EL (cell line): ENCODE results near the gene NAV2.
A peak's percentile ranks its signal among the peaks of the same experiment; 100 is the strongest.
"Not testable (repeated sequence)": the region's sequence is repeated elsewhere in the genome, so short reads cannot be mapped to it uniquely, and the experiment has no call there.

ENCODE experiments used
- DNase-seq: peaks from one replicate; pipeline ENCODE4 v3.0.0-alpha.2; 2016

NAV2 gene

GRCh38 chr11:19871531-19871930, 158.9 kb downstream of the NAV2 start:
- no peak for DNase-seq

GRCh38 chr11:19872512-19873145, 160.0 kb downstream of the NAV2 start:
- DNase-seq = no peak

- DNase-seq = no peak
Observed at GRCh38 chr11:19873730-19874129, 161.1 kb downstream of the NAV2 start.

- DNase-seq = no peak
Observed at GRCh38 chr11:19874266-19874665, 161.6 kb downstream of the NAV2 start.

- DNase-seq = no peak
Observed at GRCh38 chr11:19876750-19877149, 164.1 kb downstream of the NAV2 start.

GRCh38 chr11:19878520-19878919, 165.9 kb downstream of the NAV2 start:
- no peak for DNase-seq

GRCh38 chr11:19879307-19880087, 166.9 kb downstream of the NAV2 start:
- no peak for DNase-seq

- no peak for DNase-seq
Observed at GRCh38 chr11:19880088-19880345, 167.4 kb downstream of the NAV2 start.

- no peak for DNase-seq
Observed at GRCh38 chr11:19881177-19881576, 168.5 kb downstream of the NAV2 start.

GRCh38 chr11:19882356-19882755, 169.7 kb downstream of the NAV2 start:
- no peak for DNase-seq

- no peak for DNase-seq
Observed at GRCh38 chr11:19886498-19886897, 173.9 kb downstream of the NAV2 start.

GRCh38 chr11:19887842-19888241, 175.2 kb downstream of the NAV2 start:
- no peak for DNase-seq

GRCh38 chr11:19889531-19889930, 176.9 kb downstream of the NAV2 start:
- peak; percentile 58 for DNase-seq

- peak; percentile 97 for DNase-seq
Observed at GRCh38 chr11:19890308-19890707, 177.7 kb downstream of the NAV2 start.

GRCh38 chr11:19891022-19891421, 178.4 kb downstream of the NAV2 start:
- DNase-seq = no peak

- DNase-seq = no peak
Observed at GRCh38 chr11:19892387-19892786, 179.8 kb downstream of the NAV2 start.

- peak; percentile 12 for DNase-seq
Observed at GRCh38 chr11:19892876-19893275, 180.2 kb downstream of the NAV2 start.

- DNase-seq = no peak
Observed at GRCh38 chr11:19894404-19894803, 181.8 kb downstream of the NAV2 start.

- not testable (repeated sequence) for DNase-seq
Observed at GRCh38 chr11:19895037-19895436, 182.4 kb downstream of the NAV2 start.

- no peak for DNase-seq
Observed at GRCh38 chr11:19895776-19896175, 183.1 kb downstream of the NAV2 start.

- peak; percentile 77 for DNase-seq
Observed at GRCh38 chr11:19903620-19904069, 191.0 kb downstream of the NAV2 start.

GRCh38 chr11:19905280-19905853, 192.7 kb downstream of the NAV2 start:
- DNase-seq = peak; percentile 48

GRCh38 chr11:19906126-19906525, 193.5 kb downstream of the NAV2 start:
- DNase-seq = no peak

GRCh38 chr11:19907008-19907579, 194.5 kb downstream of the NAV2 start:
- DNase-seq = no peak
